ENCODE results near the gene LPIN3. TPM values are rescaled to one million over a fixed set of nuclear protein-coding genes. Genes with fewer than 3 reads are reported as not detected.

Gene LPIN3
- total and polyA plus RNA-seq, 2 of the 4 experiments (the other 2 are of a cell fraction), result 2.3 to 8.3 TPM

GRCh38 chr20:41353530-41353929, 12.9 kb downstream of the LPIN3 start:
- no TSS peak for BruUV-seq (replicated peaks)
- ATAC-seq (ENCODE audit: low read depth) (no peak), DNase-seq (no peak)
- no peaks in the 10 kb centered on the region; the same call in 1 of the 2 replicates for H3K36me3 ChIP-seq (ENCODE audit: control insufficient read depth, insufficient read depth, low read length)
- in situ Hi-C loops (cut with MboI; ENCODE audit: low sequenced_read_pairs) (no loop called here), intact Hi-C loops (cut with micrococcal nuclease) (no loop called here), dilution Hi-C loops (cut with HindIII; ENCODE audit: low sequenced_read_pairs, unreplicated experiment) (no loop called here)
- no peak for TF ChIP-seq FOS (IDR thresholded peaks at IDR 0.05; ENCODE audit: low read depth, low read length)
- TF ChIP-seq POLR2A (IDR thresholded peaks at IDR 0.05; ENCODE audit: low read depth, low read length), result no peak
- no peak overlapping the region for H2BK20ac ChIP-seq (ENCODE audit: low read depth, low read length)
- no peaks in the 10 kb centered on the region; the same call in 1 of the 2 replicates for H3K9me1 ChIP-seq (ENCODE audit: insufficient read depth, low read length)
- ChIA-PET CTCF (no interaction called here), POLR2A (ENCODE audit: unreplicated experiment) (no interaction called here)
- no peak overlapping the region for H2AK5ac ChIP-seq (ENCODE audit: low read depth, low read length)
- no peak overlapping the region for H2AFZ ChIP-seq (replicated peaks; ENCODE audit: low read length, poor library complexity)
- no peak overlapping the region for H3K4me2 ChIP-seq (ENCODE audit: low read depth, low read length)
- no peak overlapping the region for H2AK9ac ChIP-seq (replicated peaks; ENCODE audit: low read depth, low read length, poor library complexity)
- no peak overlapping the region for H3K23ac ChIP-seq (ENCODE audit: low read depth, low read length)
- H3K27ac ChIP-seq (ENCODE audit: insufficient read depth, low read length), result no peak overlapping the region
- H3K56ac ChIP-seq (ENCODE audit: extremely low read depth, insufficient read depth, low read length), result no peak overlapping the region
- H2BK5ac ChIP-seq (ENCODE audit: low read depth, low read length, poor library complexity, severe bottlenecking), result no peak overlapping the region
- no peak overlapping the region for H3K4me3 ChIP-seq (ENCODE audit: insufficient read depth, low read depth, low read length)
- H4K20me1 ChIP-seq (ENCODE audit: insufficient read depth, low read length), result no peaks in the 10 kb centered on the region
- no peaks in the 10 kb centered on the region for H3K9me3 ChIP-seq (ENCODE audit: control insufficient read depth, insufficient read depth, low read length)
- H3K18ac ChIP-seq (ENCODE audit: low read depth, low read length), result no peak overlapping the region
- no peak overlapping the region for H3K14ac ChIP-seq (replicated peaks; ENCODE audit: low read depth, low read length)
- H4K91ac ChIP-seq (ENCODE audit: insufficient read depth, low read depth, low read length), result no peak overlapping the region
- no peak overlapping the region for H3K9ac ChIP-seq (ENCODE audit: low read depth, low read length)
- no peaks in the 10 kb centered on the region for H3K79me1 ChIP-seq (ENCODE audit: low read depth in 1 of 2, low read length in 2 of 2)
- no peak overlapping the region for H3K4ac ChIP-seq (ENCODE audit: low read depth, low read length)
- no peak overlapping the region for H2BK120ac ChIP-seq (ENCODE audit: low read depth, low read length)
- no peaks in the 10 kb centered on the region for H3K27me3 ChIP-seq (ENCODE audit: control insufficient read depth, insufficient read depth, low read length)
- no peak overlapping the region for H2BK15ac ChIP-seq (ENCODE audit: low read depth, low read length)
- H3K4me1 ChIP-seq (ENCODE audit: control insufficient read depth, insufficient read depth, low read length), result no peaks in the 10 kb centered on the region
- H4K8ac ChIP-seq (ENCODE audit: low read depth in 2 of 2, low read length in 2 of 2), result no peak overlapping the region
- H4K5ac ChIP-seq (ENCODE audit: low read depth, low read length), result no peak overlapping the region

All from IMR-90 (cell line).